Thoracic aorta (tissue), 2 donors: Measurements from ENCODE around the gene TMEM51. TPM values are rescaled to one million over a fixed set of nuclear protein-coding genes. Genes with fewer than 3 reads are reported as not detected.

Source experiments
- ATAC-seq: fragments of 150-250 bp; one replicate; pipeline ENCODE4 v1.8.0; 2017; ENCODE audit warnings: low read depth; ENCODE audit not compliant: insufficient number of reproducible peaks, low FRiP score
- DNase-seq: peaks from one replicate; pipeline ENCODE4 v3.0.0-alpha.2; 2020; ENCODE audit warnings: low spot score
- H3K27ac ChIP-seq, 2 donors: fragments of 200-600 bp; sonication (generic); 1 replicate in 1 of 2; 2 replicates in 1 of 2; pipeline ENCODE4 v1.5.1; 2016; ENCODE audit warnings: mild to moderate bottlenecking in 2 of 2, moderate library complexity in 2 of 2
- H3K27me3 ChIP-seq: fragments of 200-600 bp; sonication (generic); replicated peaks from 2 replicates; pipeline ENCODE4 v1.6.0; 2016; ENCODE audit warnings: mild to moderate bottlenecking; ENCODE audit not compliant: insufficient read depth
- H3K36me3 ChIP-seq: fragments of 200-600 bp; sonication (generic); one replicate; pipeline ENCODE4 v1.5.1; 2016
- H3K4me1 ChIP-seq, 2 donors: fragments of 200-600 bp; sonication (generic); 1 replicate in 1 of 2; 2 replicates in 1 of 2; pipeline versions ENCODE4 v1.5.1 to v1.6.0; 2016; ENCODE audit warnings: low read depth in 2 of 2, mild to moderate bottlenecking in 1 of 2; ENCODE audit not compliant: control insufficient read depth in 1 of 2
- H3K4me3 ChIP-seq: fragments of 200-600 bp; sonication (generic); 2 replicates; pipeline ENCODE4 v1.5.1; 2016; ENCODE audit warnings: mild to moderate bottlenecking
- H3K9me3 ChIP-seq: fragments of 200-600 bp; sonication (generic); 2 replicates; pipeline ENCODE4 v1.5.1; 2016
- CTCF ChIP-seq: fragments of 200-600 bp; sonication (generic); IDR thresholded peaks from one replicate; pipeline ENCODE4 v1.5.1; 2019; ENCODE audit warnings: antibody characterized with exemption
- total RNA-seq, 2 donors: library from RNA; depleted of rRNA; stranded (reverse); fragments of >200 nt; gene quantifications; one replicate each; pipeline versions ENCODE4 v1.1.0 to v1.2.3, GENCODE V29; 2016

TMEM51 gene
- total RNA-seq, 2 donors from 2014 or later = 2.0 to 5.9 TPM

- Histone ChIP-seq H3K27ac (no peak overlapping the region), H3K27me3 (no peaks in the 10 kb centered on the region), H3K36me3 (no peaks in the 10 kb centered on the region), H3K4me3 (no peak overlapping the region), H3K9me3 (no peaks in the 10 kb centered on the region), H3K4me1 (no peaks in the 10 kb centered on the region)
- ATAC-seq = no peak
- DNase-seq = no peak
- no peak for TF ChIP-seq CTCF
Observed at GRCh38 chr1:15225461-15225860, 71.9 kb downstream of the TMEM51 start.

GRCh38 chr1:15226388-15227255 is 73.1 kb downstream of the TMEM51 start:
- TF ChIP-seq CTCF = no peak
- Histone ChIP-seq H3K4me3 (no peak overlapping the region), H3K27me3 (no peaks in the 10 kb centered on the region), H3K9me3 (no peaks in the 10 kb centered on the region), H3K36me3 (no peaks in the 10 kb centered on the region), H3K27ac (no peak overlapping the region), H3K4me1 (no peaks in the 10 kb centered on the region)
- DNase-seq (no peak), ATAC-seq (no peak)

- no peaks in the 10 kb centered on the region for H3K36me3 ChIP-seq
- DNase-seq (no peak), ATAC-seq (no peak)
- H3K27ac ChIP-seq = no peak overlapping the region
- TF ChIP-seq CTCF = no peak
- H3K4me1 ChIP-seq = no peaks in the 10 kb centered on the region
- H3K4me3 ChIP-seq = no peak overlapping the region
- no peaks in the 10 kb centered on the region for H3K27me3 ChIP-seq
- H3K9me3 ChIP-seq = no peaks in the 10 kb centered on the region
Observed at GRCh38 chr1:15229707-15230131, 76.2 kb downstream of the TMEM51 start.

- TF ChIP-seq CTCF = no peak
- Histone ChIP-seq H3K36me3 (no peaks in the 10 kb centered on the region), H3K9me3 (no peaks in the 10 kb centered on the region), H3K4me3 (no peak overlapping the region), H3K27ac (no peak overlapping the region), H3K27me3 (no peaks in the 10 kb centered on the region), H3K4me1 (no peaks in the 10 kb centered on the region)
- ATAC-seq (no peak), DNase-seq (no peak)
Observed at GRCh38 chr1:15231714-15232201, 78.2 kb downstream of the TMEM51 start.

GRCh38 chr1:15233689-15234088 is 80.1 kb downstream of the TMEM51 start:
- Histone ChIP-seq H3K27ac (no peak overlapping the region), H3K4me3 (no peak overlapping the region), H3K4me1 (no peaks in the 10 kb centered on the region), H3K36me3 (no peaks in the 10 kb centered on the region), H3K9me3 (no peaks in the 10 kb centered on the region), H3K27me3 (no peaks in the 10 kb centered on the region)
- ATAC-seq (no peak), DNase-seq (no peak)
- TF ChIP-seq CTCF = no peak
